Measurements from ENCODE around the gene TMX1.

TMX1 gene

DNA sequence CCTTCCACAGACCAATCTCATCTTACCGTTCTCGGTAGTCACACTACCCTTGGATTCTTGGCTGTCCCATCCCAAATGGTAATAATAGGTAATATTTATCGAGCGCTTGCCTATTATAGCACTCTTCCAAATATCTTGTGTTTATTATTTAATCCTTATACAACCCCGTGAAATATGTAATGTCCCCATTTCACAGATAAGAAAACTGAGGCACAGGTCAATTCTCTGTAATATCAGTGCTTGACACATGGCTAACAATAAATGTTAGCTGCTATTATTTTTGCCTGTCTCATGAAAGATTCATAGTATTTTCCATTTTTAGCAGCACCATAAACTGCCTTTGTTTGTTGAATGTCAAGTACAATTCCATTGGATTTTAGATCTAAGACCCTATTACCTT lies 4.5 kb downstream of the TMX1 start:
- DNase-seq = no peak

DNA sequence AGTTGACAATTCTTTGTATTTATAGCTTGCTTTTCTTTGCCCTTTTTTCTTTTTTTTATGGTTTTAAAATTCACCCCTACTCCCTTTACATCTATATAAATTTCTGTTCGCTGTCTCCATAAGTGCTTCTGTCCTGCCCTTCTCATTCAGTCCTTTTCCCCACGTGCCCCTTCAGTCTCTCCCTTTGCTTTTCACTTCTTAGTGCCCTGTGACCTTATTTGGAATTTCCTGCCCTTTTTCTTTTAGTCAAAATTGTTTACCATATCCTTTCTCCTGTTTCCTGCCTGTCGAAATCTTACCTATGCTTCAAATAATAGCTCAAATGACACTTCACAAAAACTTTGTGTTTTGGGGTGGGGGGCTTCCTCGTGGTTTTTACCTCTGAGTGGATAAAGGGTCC lies 6.0 kb downstream of the TMX1 start:
- DNase-seq = no peak

DNA sequence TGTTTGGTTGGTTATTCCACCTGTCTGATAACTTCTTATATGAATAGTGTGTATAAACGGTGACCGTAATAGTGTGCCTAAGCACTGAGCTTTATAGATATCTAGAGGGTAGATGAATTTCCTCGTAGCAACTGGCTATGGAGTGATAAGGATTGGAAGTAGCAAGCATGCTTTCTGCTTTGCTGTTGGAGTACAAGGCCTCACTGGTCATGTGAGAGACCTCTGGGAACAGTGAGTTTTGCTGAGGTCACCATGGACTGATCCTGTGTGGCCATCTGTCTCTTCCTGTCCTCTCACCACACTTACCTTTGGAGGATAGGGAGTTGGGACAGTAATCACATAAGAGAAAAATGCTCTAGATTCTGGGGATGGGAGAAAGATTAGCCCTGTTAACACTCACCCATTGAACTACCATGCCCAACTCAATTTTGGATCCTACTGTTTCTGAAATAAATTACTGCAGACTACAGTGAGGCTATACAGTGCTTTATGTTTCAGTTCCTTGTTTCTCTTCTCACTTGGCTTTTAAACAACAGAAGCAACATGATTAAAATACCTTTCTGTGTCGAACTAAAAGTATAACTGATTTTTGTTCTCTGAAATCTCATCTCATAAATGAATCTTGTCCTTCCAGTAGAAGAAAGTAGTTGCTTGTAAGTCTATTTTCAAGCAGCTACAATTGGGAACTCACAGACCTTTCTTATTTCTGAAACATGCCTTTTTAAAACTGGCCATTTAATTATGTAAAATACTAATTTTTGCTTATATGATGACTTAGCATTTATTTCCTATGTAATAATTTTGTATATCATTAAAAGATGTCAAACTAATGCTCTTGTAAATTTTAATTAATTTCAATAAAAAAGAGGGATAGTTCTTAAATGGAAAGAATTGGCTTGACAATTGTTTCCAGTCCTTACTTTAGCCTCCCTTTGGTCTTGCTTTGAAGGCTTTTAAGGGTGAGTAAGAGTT lies 8.3 kb downstream of the TMX1 start:
- DNase-seq = no peak

DNA sequence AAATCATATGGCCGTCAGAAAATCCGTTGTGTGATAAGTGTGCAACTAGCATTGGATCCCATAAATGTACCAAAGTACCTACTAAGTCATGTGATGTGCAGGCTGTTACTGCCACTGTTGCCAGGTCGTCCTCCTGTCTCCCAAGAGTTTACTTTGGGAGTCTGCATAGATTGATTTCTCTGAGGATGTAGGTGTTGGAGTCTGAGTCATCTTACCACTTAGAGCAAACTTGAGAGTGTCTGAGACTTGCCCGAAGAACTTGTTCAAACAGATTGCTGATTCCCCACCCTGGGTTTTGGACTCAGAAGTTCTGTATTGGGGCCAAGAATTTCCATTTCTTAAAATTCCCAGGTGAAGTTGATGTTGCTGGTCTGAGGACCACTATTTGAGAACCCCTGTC lies 11.4 kb downstream of the TMX1 start:
- DNase-seq = no peak

DNA sequence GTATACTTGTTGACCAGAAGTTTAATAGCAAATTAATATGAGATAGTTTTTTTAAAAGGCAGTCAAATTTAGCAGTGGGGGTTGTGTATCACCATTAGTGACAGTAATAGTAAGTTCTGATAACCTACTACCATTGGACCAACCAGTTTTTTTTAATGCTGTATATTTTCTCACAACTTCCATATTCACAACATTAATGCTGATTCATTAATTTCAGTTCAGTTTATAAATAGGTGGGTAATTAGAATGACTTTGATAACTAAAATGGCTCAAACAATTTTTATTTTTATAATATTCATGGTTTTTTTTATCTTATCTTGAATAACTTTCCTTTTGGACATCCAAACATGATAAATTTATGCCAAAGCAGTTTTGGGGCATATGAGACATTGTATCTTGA lies 13.8 kb downstream of the TMX1 start:
- no peak for DNase-seq

DNA sequence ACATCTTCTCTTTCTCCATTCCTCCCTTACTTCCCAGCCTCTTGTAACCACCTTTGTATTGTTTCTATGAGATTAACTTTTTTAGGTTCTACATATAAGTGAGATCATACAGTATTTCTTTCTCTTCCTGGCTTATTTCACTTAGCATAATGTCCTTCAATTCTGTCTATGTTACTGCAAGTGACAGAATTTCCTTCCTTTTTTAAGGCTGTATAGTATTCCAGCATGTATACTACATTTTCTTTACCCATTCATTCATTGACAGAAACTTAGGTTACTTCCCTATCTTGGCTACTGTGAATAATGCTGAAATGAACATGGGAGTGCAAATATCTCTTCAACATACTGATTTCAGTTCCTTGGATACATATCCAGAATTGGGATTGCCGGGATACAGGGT lies 18.2 kb downstream of the TMX1 start:
- DNase-seq = no peak

DNA sequence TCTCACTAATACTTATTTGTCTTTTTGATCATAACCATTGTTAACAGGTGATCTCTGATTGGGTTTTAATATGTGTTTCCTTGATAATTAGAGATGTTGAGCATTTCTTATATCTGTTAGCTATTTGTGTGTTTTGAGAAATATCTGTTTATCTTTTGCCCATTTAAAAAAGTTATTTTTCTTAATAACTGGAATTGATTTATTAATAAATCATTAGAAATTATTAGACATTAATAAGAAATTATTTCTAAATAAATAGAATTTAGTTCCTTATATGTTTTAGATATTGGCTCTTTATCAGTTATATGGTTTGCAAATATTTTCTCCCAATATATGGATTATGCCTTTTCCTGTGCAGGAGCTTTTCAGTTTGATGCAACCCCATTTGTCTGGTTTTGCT lies 18.7 kb downstream of the TMX1 start:
- no peak for DNase-seq

DNA sequence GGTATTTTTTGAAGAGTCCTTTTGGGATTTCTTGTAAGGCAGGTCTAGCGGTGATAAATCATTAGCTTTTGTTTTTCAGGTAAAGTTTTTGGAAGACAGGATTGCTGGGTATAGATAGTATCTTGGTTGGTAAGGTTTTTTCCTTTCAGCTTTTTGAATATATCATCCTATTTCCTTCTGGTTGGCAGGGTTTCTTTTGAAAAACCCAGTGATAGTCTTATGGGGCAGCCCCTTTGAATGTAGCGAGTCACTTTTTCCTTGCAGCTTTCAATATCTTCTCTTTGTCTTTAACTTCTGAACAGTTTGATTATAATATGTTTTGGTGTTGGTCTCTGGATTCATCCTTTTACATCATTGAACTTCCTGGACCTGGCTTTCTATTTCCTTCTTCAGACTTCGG lies 20.2 kb downstream of the TMX1 start:
- no peak for DNase-seq

DNA sequence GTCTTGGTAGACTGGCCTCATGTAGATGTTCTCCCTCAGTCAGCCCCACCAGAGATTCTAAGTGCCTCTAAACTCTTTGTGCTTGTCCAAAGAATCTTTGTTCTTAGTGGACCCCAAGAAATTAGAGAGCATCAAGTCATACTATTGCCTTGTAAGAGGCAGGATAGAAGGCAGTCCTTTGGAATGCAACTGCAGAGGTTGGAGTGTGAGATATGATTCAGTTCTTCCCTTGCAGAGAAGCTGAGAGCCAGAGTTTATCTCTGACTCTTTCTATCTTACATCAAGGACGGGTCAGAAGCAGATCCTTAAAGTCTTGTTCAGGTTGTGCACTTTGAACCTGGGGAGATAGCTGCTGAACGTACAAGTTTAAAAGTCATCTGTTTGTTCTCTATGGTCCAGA lies 21.1 kb downstream of the TMX1 start:
- no peak for DNase-seq

DNA sequence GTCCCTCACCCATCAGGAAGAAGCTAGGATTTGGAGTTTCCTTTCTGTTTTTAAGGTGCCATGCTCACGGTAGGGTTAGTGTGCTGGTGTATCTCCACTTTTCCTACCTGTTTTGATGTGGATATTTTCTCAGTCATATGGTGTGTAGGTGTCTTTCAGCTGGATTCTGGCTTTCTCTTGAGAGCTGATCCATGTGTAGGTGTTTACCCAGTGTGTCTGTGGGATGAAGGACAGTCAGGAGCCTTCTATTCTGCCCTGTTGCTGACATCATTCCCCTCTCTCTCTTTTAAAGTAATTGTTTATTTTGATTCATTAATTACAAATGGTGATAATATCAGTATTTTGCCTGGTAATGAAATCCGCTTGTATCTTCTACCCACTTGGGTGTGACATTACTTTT lies 22.8 kb downstream of the TMX1 start:
- no peak for DNase-seq

DNA sequence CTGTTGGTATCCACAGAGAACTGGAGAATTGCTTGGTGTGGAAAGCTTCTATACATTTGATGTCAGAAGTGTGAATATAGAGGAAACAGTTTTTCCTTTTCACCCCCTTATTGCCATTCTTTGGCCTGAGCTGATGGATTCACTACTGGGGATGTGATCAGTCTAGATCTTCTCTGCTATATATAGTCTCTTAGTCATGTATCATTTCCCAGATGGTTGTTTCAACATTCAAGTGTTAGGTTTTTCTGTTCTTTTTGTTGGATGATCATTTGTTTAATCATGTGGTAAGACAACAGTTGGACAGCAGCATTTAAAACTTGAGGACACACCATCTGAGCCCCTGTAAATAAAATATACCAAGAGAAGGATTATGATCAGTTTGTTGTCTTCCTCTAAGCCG lies 29.6 kb downstream of the TMX1 start:
- DNase-seq = no peak

DNA sequence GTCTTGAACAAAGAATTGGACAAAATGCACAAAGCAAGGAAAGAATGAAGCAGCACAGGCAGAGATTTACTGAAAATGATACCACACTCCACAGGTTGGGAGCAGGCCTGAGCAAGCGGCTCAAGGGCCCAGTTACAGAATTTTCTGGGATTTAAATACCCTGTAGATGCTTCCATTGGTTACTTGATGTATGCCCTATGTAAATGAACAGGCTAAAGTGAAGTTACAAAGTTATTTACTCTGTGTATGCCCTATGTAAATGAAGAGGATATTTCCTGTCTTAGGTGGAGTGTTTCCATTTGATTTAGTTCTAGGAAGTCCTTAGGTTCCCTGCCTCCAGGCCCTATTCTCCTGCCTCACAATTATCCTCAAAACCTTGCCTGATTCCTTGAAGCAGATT lies 36.6 kb downstream of the TMX1 start:
- no peak for DNase-seq

DNA sequence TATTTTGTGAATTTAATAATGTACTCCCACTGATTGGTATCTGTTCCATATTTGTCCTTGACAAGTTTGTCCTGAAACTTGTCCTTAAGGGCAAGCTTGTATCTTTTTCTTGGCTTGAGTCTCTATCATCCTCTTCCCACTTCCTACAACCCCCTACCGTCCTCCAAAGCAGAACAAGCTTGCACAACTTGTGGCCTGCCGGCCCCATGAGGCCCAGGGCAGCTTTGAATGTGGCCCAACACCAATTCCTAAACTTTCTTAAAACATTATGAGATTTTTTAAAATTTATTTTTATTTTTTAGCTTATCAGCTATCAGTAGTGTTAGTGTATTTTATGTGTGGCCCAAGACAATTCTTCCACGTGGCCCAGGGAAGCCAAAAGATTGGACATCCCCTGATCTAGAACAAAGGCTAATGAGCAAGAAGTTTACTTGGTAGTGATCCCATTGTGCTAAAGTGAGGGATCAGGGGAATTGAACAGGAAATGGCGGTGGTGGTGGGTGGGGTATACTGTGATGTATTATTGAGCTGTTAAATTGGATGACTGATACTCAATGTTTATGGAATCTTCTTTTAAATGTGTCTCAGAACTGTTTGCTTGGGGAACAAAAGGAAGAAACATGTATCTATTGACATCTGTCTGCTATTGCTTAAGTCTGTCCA lies 37.8 kb downstream of the TMX1 start:
- no peak for DNase-seq

DNA sequence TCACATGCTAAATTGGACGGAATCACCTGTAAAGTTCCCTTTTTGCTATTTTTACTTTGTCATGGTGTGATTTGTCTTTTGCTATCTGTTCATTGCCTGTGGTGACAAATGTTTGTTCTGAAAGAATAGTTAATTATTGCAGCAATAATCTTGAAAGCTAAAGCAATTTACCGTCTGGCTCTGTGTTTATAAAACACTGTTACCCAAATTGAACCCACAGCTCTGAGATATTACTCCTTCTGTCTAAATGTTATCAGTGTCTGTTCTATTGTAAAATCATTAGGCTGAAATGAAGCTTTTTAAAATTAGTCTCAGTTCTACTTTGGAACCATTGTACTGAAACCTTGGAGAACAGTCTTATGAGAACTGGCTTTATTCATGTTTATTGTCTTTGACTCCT lies 42.5 kb downstream of the TMX1 start:
- no peak for DNase-seq

DNA sequence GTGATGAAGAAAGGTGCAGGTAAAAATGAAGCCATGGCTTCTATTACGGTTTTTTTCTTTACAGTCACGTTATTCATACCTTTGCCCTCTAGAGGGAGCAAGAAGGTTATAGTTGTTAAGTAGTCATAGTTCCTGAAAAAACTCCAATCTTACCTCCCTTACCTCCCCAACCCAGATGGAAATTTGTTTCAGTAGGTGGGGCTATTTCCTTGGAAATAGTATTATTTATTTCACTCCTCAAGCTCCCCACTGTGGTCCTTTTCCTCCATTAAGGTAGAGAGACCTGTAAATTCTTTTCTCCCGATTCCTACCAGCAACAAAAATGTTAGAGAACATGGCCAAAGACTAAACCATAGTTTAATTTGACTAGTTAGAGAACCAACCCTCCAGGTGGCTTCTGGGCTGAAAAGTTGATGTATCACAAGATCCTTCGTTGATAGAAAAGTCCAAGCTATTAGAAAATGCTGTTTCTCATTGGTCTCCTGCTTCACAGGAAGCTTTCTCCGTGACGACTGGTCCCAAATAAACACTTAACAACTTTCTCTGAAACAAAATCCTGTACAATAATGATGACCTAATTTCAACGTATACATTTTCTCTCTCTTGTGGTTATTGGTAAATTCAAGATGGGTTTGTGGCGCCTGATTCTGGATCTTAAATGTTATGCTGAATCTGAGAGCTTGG lies 43.5 kb downstream of the TMX1 start:
- peak; percentile 92 for DNase-seq

DNA sequence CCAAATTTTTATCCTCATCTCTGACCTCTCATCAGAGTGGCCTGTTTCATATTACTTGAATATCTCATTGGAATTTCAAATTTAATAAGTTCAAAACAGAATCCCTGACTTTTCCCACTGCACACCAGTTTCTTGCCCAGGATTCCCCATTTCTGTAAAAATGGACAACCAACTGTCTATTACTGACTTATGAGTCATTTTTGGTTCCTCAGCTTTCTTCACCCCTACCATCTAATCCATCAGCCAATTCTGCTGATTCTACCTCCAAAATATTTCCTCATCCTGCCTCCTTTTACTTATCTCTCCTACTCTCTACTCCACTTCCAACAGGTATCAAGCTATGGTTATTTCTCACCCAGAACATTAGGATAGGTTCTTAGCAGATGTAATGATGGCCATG lies 44.2 kb downstream of the TMX1 start:
- no peak for DNase-seq

DNA sequence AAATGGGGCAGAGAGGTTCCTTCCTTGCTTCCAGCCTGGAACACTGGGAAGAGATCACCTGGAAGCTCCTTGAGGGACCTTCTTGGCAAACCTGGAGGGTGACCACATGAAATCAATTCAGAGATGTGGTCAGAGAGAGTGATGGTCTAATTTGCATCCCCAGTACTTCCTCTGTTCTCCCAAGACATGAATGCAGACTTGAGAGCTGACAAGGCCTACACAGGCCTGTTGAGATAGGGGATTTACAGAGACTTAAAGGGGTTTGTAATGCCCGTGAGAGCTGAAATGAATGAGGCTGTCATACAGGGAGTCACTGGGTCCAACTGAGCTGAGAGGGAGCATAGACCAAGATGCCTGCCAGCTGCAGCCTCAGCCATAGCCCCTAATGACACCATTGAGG lies 45.1 kb downstream of the TMX1 start:
- no peak for DNase-seq

DNA sequence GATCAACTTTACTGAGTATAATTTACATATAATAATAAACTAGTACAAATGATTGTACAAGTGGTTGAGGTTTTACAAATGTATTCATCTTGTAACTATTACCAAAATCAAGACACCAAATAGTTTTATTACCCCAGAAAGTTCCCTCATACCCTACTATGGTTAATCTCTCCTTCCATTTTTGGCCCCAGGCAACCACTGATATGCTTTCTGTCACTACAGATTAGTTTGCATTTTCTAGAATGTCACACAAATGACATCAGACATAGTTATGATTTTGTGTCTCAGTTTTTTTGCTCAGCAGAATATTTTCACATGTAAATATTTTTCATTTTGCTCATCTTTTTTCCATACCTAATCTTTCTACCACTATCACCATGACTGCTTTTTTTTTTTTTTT lies 49.1 kb downstream of the TMX1 start:
- DNase-seq = no peak

DNA sequence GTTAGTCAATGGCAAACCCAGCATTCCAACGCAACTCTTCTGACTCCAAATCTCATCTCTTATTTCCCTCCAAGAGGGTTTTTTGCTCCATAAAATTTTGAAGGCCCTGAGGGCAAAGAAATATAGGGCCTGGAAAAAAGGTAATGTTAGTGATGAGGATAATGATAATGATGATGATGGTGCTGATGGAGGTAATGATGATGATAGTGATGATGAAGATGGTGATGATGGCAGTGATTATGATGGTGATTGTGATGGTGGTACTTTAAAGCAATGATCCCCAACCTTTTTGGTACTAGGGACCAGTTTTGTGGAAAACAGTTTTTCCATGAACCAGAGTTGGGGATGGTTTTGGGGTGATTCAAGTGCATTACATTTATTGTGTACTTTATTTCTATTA lies 50.1 kb downstream of the TMX1 start:
- DNase-seq = no peak

DNA sequence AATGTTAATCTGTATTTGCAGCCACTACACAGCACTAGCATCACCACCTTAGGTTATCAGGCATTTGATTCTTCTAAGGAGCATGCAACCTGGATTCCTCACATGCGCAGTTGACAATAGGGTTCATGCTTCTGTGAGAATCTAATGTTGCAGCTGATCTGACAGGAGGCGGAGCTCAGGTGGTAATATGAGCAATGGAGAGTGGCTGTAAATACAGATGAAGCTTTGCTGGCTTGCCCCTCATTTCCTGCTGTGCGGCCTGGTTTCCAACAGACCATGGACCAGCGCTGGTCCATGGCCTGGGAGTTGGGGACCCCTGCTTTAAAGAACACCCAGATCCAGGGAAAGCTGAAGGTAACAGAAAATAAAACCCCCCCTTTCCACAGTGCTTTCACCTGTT lies 51.0 kb downstream of the TMX1 start:
- DNase-seq = no peak

DNA sequence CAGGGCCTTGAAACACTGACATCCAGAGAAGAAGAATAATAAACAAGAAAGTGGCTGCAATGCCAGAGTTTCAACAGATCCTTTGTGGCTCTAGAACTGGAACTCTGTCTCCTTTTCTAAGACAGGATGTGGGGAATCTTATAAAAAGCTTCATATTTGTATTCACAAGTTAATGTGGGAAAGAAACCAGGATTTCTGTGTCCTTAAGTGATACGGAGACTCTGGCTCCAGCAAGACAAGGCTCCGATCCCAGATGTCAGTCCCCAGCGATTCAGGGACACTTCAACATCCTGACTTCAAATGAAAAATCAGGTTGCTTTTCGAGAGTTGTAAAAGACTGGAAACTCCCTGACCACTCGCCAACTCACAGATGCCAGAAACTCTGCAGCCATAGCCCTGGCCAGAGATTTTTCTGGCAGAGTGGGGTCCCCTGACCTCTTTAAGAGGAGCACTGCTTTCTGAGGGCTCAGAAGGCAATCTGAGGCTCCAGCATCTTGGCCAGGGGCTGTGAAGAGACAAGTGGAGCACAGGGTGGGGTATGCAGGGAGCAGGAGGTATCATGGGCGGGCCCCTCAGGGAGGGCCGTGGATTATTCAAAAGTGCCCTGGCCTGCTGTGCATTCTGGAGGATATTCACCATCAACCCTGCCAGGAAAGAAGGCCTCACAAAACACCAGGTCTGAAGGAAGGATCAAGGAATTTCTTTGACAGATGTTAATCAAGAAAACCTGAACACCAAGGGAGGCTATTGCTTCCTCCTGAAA lies 53.3 kb downstream of the TMX1 start:
- DNase-seq = no peak

DNA sequence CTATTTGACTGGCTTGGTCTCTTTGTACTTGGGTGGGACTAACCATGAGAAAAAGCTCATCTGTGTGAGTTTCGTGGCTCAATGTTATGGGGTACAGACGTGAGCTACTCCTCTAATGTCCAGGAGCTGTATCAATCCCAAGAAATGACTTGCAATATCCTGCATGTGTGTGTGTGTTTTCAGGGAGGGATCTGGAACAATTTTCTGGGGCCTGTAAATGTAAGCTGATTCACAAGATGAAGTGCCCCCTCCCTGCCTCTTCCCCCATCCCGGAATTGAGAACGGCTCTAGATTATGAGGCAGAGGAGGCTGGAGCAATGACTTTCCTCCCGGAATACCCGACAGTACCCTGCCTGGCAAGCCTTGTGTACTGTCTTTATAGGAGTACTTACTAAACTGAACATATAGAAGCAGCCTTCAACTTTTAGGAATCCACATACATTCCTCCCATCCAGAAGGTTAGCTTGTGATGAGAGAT lies 53.9 kb downstream of the TMX1 start:
- no peak for DNase-seq

DNA sequence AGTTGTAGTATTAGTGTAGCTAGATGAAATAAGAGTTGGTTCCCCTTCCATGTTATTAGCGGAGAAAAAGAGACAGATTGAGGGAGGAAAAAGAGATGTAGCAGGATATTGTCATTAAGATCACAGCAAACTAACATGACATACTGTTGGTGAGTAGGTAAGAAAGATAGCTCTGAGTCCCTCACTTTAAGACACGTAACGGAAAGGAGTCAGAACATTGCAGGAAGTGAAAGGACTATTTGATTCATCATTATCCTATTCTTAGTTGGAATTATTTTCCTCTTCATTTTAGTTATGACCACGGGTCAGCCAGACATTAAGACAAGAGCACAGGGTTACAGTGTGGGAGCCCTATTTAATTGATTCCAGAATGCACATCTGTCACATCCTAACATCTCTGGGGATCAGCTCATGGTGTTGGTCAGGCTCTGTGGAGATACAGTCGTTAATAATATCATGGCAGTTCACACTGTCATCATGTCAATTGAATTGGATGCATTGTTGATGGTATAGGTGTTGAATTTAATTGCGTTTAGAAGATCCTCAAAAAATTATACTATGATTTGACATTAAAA lies 55.0 kb downstream of the TMX1 start:
- DNase-seq = no peak
